GM19395 (cell line): ENCODE measurements around the gene MTNR1B.

Experiments
- ATAC-seq: cut with Tn5 transposase; IDR thresholded peaks from one replicate; pipeline ENCODE4 v1.9.1; 2021; ENCODE audit warnings: mild to moderate bottlenecking, moderate library complexity; ENCODE audit not compliant: unreplicated experiment

MTNR1B gene

GRCh38 chr11:92977401-92977800 lies 8.0 kb downstream of the MTNR1B start:
- ATAC-seq, result no peak

GRCh38 chr11:92978271-92979111 lies 9.0 kb downstream of the MTNR1B start:
- ATAC-seq, result no peak

DNA sequence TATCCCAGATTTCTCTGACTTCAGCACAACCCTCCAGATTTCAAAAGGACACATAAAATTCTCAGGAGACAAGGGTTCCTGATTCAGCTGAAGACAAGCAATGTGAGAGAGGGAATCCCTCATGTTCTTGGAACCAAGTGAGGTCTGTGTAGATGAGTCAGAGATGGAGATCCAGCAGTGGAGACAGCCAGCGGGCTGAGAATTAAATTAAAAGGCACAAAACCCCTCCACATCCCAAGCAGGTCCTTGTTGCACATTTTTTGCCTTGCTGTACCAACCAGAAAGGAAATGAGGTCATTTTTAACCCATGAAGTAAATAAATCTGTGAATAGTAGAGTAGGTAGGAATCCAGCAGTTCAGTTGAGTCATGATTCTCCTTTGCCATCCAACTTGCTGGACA lies 9.7 kb downstream of the MTNR1B start:
- ATAC-seq, result no peak

DNA sequence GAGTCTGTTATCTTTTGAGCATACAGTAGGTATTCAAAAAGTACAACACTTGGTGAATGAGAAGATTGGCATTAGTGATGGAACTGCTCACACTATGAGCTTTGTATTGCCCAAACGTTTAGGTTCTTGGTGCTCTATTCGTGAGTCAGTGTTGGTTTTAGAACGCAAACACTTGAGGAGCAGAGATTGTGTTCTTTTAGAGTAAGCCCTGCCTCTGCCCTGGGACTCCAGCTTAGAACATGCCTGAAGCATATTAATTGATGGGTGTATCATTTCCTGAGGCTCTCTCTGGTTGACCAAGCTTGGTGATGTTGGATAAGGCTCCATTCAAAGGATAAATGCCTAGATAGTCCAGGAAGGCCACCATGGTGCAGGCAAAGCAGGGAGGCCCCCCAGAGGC lies 10.9 kb downstream of the MTNR1B start:
- no peak for ATAC-seq

DNA sequence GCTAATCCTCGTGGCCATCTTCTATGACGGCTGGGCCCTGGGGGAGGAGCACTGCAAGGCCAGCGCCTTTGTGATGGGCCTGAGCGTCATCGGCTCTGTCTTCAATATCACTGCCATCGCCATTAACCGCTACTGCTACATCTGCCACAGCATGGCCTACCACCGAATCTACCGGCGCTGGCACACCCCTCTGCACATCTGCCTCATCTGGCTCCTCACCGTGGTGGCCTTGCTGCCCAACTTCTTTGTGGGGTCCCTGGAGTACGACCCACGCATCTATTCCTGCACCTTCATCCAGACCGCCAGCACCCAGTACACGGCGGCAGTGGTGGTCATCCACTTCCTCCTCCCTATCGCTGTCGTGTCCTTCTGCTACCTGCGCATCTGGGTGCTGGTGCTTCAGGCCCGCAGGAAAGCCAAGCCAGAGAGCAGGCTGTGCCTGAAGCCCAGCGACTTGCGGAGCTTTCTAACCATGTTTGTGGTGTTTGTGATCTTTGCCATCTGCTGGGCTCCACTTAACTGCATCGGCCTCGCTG lies 12.1 kb downstream of the MTNR1B start:
- no peak for ATAC-seq

- no peak for ATAC-seq
Measured at GRCh38 chr11:92986585-92986984, 17.1 kb downstream of the MTNR1B start.

DNA sequence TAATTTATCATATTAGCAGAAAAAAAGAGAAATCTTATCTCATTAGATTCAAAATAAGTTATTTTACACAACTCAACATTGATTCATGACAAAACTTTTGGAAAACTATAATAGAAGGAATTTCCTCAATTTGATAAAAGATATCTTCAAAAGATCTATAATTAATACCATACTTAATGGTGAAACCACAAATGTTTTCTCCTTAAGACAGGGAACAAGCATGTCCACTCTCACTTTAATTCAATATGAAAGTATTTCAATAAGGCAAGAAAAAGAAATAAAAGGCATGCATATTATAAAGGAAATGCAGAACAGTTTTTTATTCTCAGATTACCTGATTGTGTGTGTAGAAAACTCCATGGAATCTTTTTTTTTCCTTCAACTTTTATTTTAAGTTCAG lies 23.6 kb downstream of the MTNR1B start:
- ATAC-seq, result no peak

GRCh38 chr11:93000511-93001476 lies 31.3 kb downstream of the MTNR1B start:
- no peak for ATAC-seq

- ATAC-seq, result no peak
Measured at GRCh38 chr11:93001806-93002205, 32.4 kb downstream of the MTNR1B start.

- ATAC-seq, result no peak
Measured at GRCh38 chr11:93002380-93002779, 32.9 kb downstream of the MTNR1B start.

- ATAC-seq, result no peak
Measured at GRCh38 chr11:93005239-93005638, 35.8 kb downstream of the MTNR1B start.

DNA sequence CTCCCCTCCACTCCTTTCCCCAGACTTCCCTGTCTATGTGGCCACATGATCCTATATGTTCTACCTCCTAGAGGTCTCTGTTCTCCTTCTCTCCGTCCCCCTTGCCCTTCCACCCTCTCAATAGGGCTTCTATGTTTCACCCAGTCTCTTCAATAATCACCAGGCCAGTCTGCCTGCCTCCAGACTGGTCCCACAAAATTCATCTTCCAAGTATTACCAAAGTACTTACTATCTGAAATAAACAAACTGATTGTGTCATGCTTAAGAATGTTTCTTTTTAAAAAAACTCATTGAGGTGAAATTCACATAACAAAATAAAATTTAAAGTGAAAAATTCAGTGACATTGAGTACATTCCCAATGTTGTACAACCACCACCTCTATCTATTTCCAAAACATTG lies 44.2 kb downstream of the MTNR1B start:
- no peak for ATAC-seq

DNA sequence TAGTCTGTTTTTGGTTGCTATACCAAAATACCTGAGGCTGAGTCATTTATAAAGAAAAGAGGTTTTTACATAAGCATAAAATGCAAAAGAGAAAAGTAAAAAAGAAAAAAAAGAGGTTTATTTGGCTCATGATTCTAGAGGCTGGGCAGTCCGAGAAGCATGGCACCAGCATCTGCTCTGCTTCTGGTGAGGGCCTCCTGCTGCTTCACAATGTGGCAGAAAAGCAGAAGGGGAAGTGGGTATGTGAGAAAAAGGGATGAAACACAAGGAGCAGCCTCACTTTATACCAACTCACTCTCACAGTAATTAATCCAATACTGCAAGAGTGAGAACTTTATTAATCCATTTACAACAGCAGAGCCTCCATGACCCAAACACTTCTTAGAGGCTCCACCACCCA lies 47.1 kb downstream of the MTNR1B start:
- no peak for ATAC-seq

- no peak for ATAC-seq
Measured at GRCh38 chr11:93017821-93018690, 48.6 kb downstream of the MTNR1B start.

DNA sequence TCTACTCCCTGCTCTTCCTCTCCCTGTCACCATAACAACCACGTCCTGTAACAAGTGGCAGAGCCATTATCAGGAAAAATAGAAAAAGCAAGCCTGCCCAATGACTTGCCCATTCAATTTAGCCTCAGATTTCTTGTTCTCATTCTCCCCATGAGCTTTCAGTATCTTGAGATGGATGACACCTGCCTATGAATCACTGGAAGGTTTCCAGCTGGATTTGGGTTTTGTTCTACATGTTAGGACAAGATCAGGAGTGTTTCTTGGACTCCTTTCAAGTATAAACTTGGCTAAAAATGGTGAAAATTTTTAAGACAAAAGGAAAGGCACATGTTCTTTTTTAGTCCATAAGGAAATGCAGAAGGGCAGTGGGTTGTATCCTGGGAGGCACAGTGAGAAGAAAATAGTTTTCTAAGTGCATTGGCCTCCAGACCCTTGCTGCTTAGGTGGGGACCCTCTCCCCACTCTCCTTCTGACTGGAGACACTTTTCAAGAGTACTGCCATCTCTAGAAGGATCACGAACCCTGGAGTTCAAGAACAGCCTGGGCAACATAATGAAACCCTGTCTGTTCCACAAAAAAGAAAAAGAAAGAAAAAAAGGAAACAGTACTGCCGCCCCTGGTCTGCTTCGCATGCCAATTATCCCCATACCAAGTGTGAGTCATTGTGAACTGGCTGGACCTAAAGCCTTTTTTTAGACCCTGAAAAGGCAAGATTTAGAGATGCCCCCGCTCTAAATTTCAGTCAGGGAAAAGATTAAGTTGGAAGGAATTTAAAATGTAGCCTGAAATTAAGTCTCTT lies 51.0 kb downstream of the MTNR1B start:
- ATAC-seq, result no peak

- no peak for ATAC-seq
Measured at GRCh38 chr11:93024369-93024768, 54.9 kb downstream of the MTNR1B start.

- ATAC-seq, result no peak
Measured at GRCh38 chr11:93025558-93026255, 56.3 kb downstream of the MTNR1B start.

GRCh38 chr11:93028960-93029522 lies 59.6 kb downstream of the MTNR1B start:
- ATAC-seq, result peak; percentile 58

DNA sequence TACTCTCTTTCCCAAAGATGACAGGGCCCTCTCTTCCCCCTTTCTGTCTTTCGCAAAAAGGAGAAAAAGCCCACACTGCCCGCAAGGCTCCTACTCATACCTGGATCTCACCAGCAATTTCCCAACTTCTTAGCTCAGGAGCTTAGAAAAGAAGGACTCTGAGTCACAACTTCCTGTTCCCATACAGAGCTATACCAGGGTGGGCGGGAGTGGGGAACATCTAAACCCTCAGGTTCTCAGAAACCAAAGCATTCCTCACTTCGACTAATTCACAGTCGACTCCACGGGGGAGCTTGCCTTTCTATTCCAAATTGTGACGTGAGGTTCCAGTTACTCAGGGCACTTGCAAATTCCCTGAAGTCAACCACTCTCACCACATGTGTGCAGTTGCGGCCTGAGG lies 61.9 kb downstream of the MTNR1B start:
- ATAC-seq, result no peak
